H9 (cell line): ENCODE measurements around the gene BMERB1. TPM values are rescaled to one million over a fixed set of nuclear protein-coding genes. Genes with fewer than 3 reads are reported as not detected.
"Not testable (repeated sequence)": the region's sequence is repeated elsewhere in the genome, so short reads cannot be mapped to it uniquely, and the experiment has no call there.

ENCODE experiments used
- DNase-seq: peaks from one replicate; pipeline ENCODE4 v3.0.0-alpha.2; 2017
- H2AFZ ChIP-seq: one replicate; pipeline ENCODE4 v1.6.1; 2013; ENCODE audit warnings: mild to moderate bottlenecking, low read length, control low read depth, moderate library complexity
- H2AK5ac ChIP-seq: 2 replicates; pipeline ENCODE4 v1.6.1; 2013; ENCODE audit warnings: low read length, control low read depth, mixed read lengths; ENCODE audit not compliant: insufficient read length
- H2BK120ac ChIP-seq: one replicate; pipeline ENCODE4 v1.6.1; 2013; ENCODE audit warnings: low read depth, mild to moderate bottlenecking, low read length, control low read depth, inconsistent platforms; ENCODE audit not compliant: poor library complexity, severe bottlenecking
- H2BK12ac ChIP-seq: 2 replicates; pipeline ENCODE4 v1.6.1; 2013; ENCODE audit warnings: low read length, control low read depth, mixed read lengths, low read depth; ENCODE audit not compliant: insufficient read length
- H2BK15ac ChIP-seq: 2 replicates; pipeline ENCODE4 v1.6.1; 2013; ENCODE audit warnings: low read depth, low read length, control low read depth
- H2BK20ac ChIP-seq: one replicate; pipeline ENCODE4 v1.6.1; 2013; ENCODE audit warnings: low read depth, mild to moderate bottlenecking, low read length, control low read depth, inconsistent platforms; ENCODE audit not compliant: poor library complexity, severe bottlenecking
- H2BK5ac ChIP-seq: 2 replicates; pipeline ENCODE4 v1.6.1; 2013; ENCODE audit warnings: low read length, control low read depth, mixed read lengths; ENCODE audit not compliant: insufficient read length
- H3K14ac ChIP-seq: 2 replicates; pipeline ENCODE4 v1.6.1; 2013; ENCODE audit warnings: low read length, control low read depth; ENCODE audit not compliant: insufficient read depth
- H3K18ac ChIP-seq: 2 replicates; pipeline ENCODE4 v1.6.1; 2013; ENCODE audit warnings: low read depth, mild to moderate bottlenecking, mixed read lengths, low read length, control low read depth; ENCODE audit not compliant: insufficient read length
- H3K23ac ChIP-seq: 2 replicates; pipeline ENCODE4 v1.6.1; 2013; ENCODE audit warnings: low read length, control low read depth, mixed read lengths, low read depth; ENCODE audit not compliant: insufficient read length
- H3K23me2 ChIP-seq: 2 replicates; pipeline ENCODE4 v1.6.1; 2013; ENCODE audit warnings: low read depth, mild to moderate bottlenecking, mixed read lengths, low read length, control low read depth; ENCODE audit not compliant: insufficient read length, poor library complexity, severe bottlenecking
- H3K27ac ChIP-seq: 2 replicates; pipeline ENCODE4 v1.5.1; 2013; ENCODE audit warnings: low read length, control low read depth, mixed read lengths, low read depth; ENCODE audit not compliant: insufficient read length
- H3K27me3 ChIP-seq: 2 replicates; pipeline ENCODE4 v1.6.1; 2013; ENCODE audit warnings: low read length, control low read depth, inconsistent platforms; ENCODE audit not compliant: insufficient read depth
- H3K4ac ChIP-seq: 2 replicates; pipeline ENCODE4 v1.6.1; 2013; ENCODE audit warnings: low read depth, mild to moderate bottlenecking, control low read depth, inconsistent platforms, low read length, moderate library complexity
- H3K4me1 ChIP-seq: 2 replicates; pipeline ENCODE4 v1.6.1; 2013; ENCODE audit warnings: low read length, control low read depth, inconsistent platforms; ENCODE audit not compliant: insufficient read depth
- H3K4me2 ChIP-seq: 2 replicates; pipeline ENCODE4 v1.6.1; 2013; ENCODE audit warnings: low read length, control low read depth, mixed read lengths; ENCODE audit not compliant: insufficient read length, insufficient read depth
- H3K56ac ChIP-seq: 2 replicates; pipeline ENCODE4 v1.6.1; 2013; ENCODE audit warnings: low read depth, mild to moderate bottlenecking, mixed read lengths, low read length, control low read depth; ENCODE audit not compliant: insufficient read length
- H3K79me1 ChIP-seq: 2 replicates; pipeline ENCODE4 v1.6.1; 2013; ENCODE audit warnings: low read depth, mild to moderate bottlenecking, moderate library complexity, low read length, control low read depth, inconsistent platforms; ENCODE audit not compliant: insufficient read depth, poor library complexity, severe bottlenecking
- H3K79me2 ChIP-seq: 2 replicates; pipeline ENCODE4 v1.6.1; 2013; ENCODE audit warnings: low read length, control low read depth, inconsistent platforms; ENCODE audit not compliant: insufficient read depth
- H3K9ac ChIP-seq: 2 replicates; pipeline ENCODE4 v1.6.1; 2013; ENCODE audit warnings: low read length, control low read depth, mixed read lengths; ENCODE audit not compliant: insufficient read length; ENCODE audit errors: extremely low read depth
- H3K9me3 ChIP-seq: one replicate; pipeline ENCODE4 v1.6.1; 2013; ENCODE audit warnings: low read depth, low read length, inconsistent platforms; ENCODE audit not compliant: control insufficient read depth
- H3T11ph ChIP-seq: one replicate; pipeline ENCODE4 v1.6.1; 2013; ENCODE audit warnings: mild to moderate bottlenecking, low read length, control low read depth, inconsistent platforms
- H4K20me1 ChIP-seq: one replicate; pipeline ENCODE4 v1.6.1; 2013; ENCODE audit not compliant: control insufficient read depth, insufficient read length, insufficient read depth
- H4K5ac ChIP-seq: 2 replicates; pipeline ENCODE4 v1.6.1; 2013; ENCODE audit warnings: low read depth, mild to moderate bottlenecking, mixed read lengths, low read length, control low read depth; ENCODE audit not compliant: insufficient read length
- H4K8ac ChIP-seq: replicated peaks from 2 replicates; pipeline ENCODE4 v1.6.1; 2013; ENCODE audit warnings: low read length, control low read depth, mixed read lengths, low read depth; ENCODE audit not compliant: insufficient read length
- H4K91ac ChIP-seq: 2 replicates; pipeline ENCODE4 v1.6.1; 2013; ENCODE audit warnings: low read depth, mild to moderate bottlenecking, moderate library complexity, mixed read lengths, low read length, control low read depth; ENCODE audit not compliant: insufficient read length
- H3K27ac Mint-ChIP-seq, 3 experiments: 2 replicates in 2 of 3; 3 replicates in 1 of 3; pipeline ENCODE4 v1.8.0; 2020 to 2021; ENCODE audit warnings: mixed read lengths in 3 of 3, mild to moderate bottlenecking in 1 of 3, moderate library complexity in 1 of 3
- H3K27me3 Mint-ChIP-seq: 2 replicates; pipeline ENCODE4 v1.8.0; 2021; ENCODE audit warnings: low read depth, mild to moderate bottlenecking, moderate library complexity, mixed read lengths
- H3K36me3 Mint-ChIP-seq, 3 experiments: 2 replicates in 2 of 3; 3 replicates in 1 of 3; pipeline ENCODE4 v1.8.0; 2020 to 2021; ENCODE audit warnings: low read depth in 3 of 3, mixed read lengths in 3 of 3; ENCODE audit not compliant: insufficient read depth in 1 of 3
- H3K4me1 Mint-ChIP-seq, 2 experiments: 2 replicates each; pipeline ENCODE4 v1.8.0; 2020; ENCODE audit warnings: mixed read lengths in 2 of 2
- H3K4me3 Mint-ChIP-seq, 2 experiments: 2 replicates in 1 of 2; 3 replicates in 1 of 2; pipeline ENCODE4 v1.8.0; 2020 to 2021; ENCODE audit warnings: mild to moderate bottlenecking in 2 of 2, mixed read lengths in 2 of 2, moderate library complexity in 1 of 2
- H3K9me3 Mint-ChIP-seq, 2 experiments: 2 replicates in 1 of 2; 3 replicates in 1 of 2; pipeline ENCODE4 v1.8.0; 2020; ENCODE audit warnings: mild to moderate bottlenecking in 2 of 2, mixed read lengths in 2 of 2, moderate library complexity in 1 of 2
- WGBS: extraction: QIAGEN DNeasy Blood & Tissue Kit; methylation state at CpG from one replicate; pipeline ENCODE4 v1.1.7; 2013; ENCODE audit warnings: missing lambda C conversion rate, low lambda C conversion rate, mixed read lengths; ENCODE audit not compliant: insufficient read length; ENCODE audit errors: extremely low coverage; 5-methylcytosine and 5-hydroxymethylcytosine counted together
- total RNA-seq: library from RNA; stranded (reverse); gene quantifications from 2 replicates; pipeline ENCODE4 v1.2.1, GENCODE V29; 2021

Gene BMERB1
- total RNA-seq, 1 experiment from 2014 or later = 19.5 TPM

GRCh38 chr16:15389916-15390315 is 44.5 kb upstream of the BMERB1 start:
- not testable (repeated sequence) for H3K23ac ChIP-seq, H4K8ac ChIP-seq, H4K5ac ChIP-seq, H3K27me3 Mint-ChIP-seq, H3T11ph ChIP-seq, H2BK12ac ChIP-seq, H2AK5ac ChIP-seq, H3K9me3 ChIP-seq, H3K9ac ChIP-seq, H3K4me1 Mint-ChIP-seq, H2AFZ ChIP-seq, H3K79me1 ChIP-seq, H3K56ac ChIP-seq, H4K20me1 ChIP-seq, H3K14ac ChIP-seq, H3K23me2 ChIP-seq, H2BK15ac ChIP-seq, H2BK5ac ChIP-seq, H3K27me3 ChIP-seq, H3K4me1 ChIP-seq, H3K9me3 Mint-ChIP-seq, H3K27ac Mint-ChIP-seq, H2BK20ac ChIP-seq, H3K36me3 Mint-ChIP-seq, H3K79me2 ChIP-seq, H3K27ac ChIP-seq, H3K4me2 ChIP-seq, DNase-seq, H3K4ac ChIP-seq, H2BK120ac ChIP-seq, H3K18ac ChIP-seq, H4K91ac ChIP-seq, H3K4me3 Mint-ChIP-seq
- WGBS = no CpG with 5 or more reads among the region's 5 CpGs

DNA sequence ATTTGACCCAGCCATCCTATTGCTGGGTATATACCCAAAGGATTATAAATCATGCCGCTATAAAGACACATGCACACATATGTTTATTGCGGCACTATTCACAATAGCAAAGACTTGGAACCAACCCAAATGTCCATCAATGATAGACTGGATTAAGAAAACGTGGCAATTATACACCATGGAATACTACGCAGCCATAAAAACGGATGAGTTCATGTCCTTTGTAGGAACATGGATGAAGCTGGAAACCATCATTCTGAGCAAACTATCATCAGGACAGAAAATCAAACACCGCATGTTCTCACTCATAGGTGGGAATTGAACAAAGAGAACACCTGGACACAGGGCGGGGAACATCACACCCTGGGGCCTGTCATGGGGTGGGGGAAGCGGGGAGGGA is 41.4 kb upstream of the BMERB1 start:
- WGBS = no CpG with 5 or more reads among the region's 8 CpGs
- H3T11ph ChIP-seq, H2BK12ac ChIP-seq, H3K14ac ChIP-seq, H3K27ac ChIP-seq, H3K4me3 Mint-ChIP-seq, H3K18ac ChIP-seq, H3K4me1 ChIP-seq, H3K9me3 ChIP-seq, H3K56ac ChIP-seq, H4K20me1 ChIP-seq, DNase-seq, H2BK120ac ChIP-seq, H3K23me2 ChIP-seq, H2AK5ac ChIP-seq, H3K9ac ChIP-seq, H4K91ac ChIP-seq, H3K27ac Mint-ChIP-seq, H4K5ac ChIP-seq, H2BK15ac ChIP-seq, H3K23ac ChIP-seq, H2BK20ac ChIP-seq, H3K36me3 Mint-ChIP-seq, H2BK5ac ChIP-seq, H2AFZ ChIP-seq, H3K79me1 ChIP-seq, H3K27me3 ChIP-seq, H3K79me2 ChIP-seq, H4K8ac ChIP-seq, H3K9me3 Mint-ChIP-seq, H3K4ac ChIP-seq, H3K4me2 ChIP-seq, H3K27me3 Mint-ChIP-seq: not testable (repeated sequence)
- peaks cover 14% of the 10 kb centered on the region in 2 experiments for H3K4me1 Mint-ChIP-seq
